Myocyte (in vitro differentiated cells): ENCODE measurements around the gene SIDT1. TPM values are rescaled to one million over a fixed set of nuclear protein-coding genes. Genes with fewer than 3 reads are reported as not detected.

Experiments used
- DNase-seq: peaks from one replicate; pipeline ENCODE4 v3.0.0-alpha.2; 2012; ENCODE audit warnings: low read depth
- total RNA-seq: library from RNA; depleted of rRNA; stranded (reverse); fragments of >200 nt; gene quantifications from 2 replicates; pipeline ENCODE4 v1.2.3, GENCODE V29; 2014

SIDT1 gene
- total RNA-seq, 1 donor from 2014 or later, result 0.24 TPM

DNA sequence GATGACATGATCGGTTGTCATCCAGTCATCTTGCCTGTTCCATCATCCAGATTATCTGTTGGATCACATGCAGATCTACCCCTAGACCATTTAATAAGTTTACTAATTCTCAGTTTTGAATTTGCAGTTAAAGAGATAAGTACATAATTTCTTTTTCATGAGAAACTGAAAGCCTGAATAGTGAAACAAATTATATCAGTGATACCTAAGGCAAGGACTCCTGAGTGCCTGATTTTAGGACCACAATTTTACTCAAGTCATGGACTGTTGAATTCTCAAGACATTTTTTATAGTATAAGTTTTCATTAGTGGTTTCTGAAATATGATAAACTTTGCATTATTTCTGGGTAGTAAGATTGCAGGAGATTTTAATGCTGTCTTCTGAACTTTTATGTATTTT is 13.2 kb downstream of the SIDT1 start:
- DNase-seq, result no peak

DNA sequence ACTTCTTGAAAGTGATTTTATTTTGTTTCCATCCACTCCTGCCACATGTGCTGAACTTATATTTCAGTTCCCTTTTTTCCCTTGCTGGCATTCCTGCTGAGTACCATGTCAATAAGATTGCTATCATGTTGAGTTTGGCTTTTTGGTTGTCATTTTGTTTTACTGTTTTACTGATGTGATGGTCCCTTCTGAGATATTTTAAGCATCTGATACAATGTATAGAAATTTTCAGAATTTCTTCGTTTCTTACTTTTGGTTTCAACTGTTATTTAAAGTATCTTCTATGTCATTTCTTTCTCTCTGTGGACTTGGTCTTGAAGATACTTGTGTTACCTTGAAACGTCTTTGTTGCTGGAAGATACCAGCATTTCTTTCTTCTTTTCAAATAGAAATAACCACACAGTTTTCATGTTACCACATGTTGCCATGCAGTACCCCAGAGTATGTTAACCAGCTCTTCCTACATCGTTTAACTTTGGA is 14.1 kb downstream of the SIDT1 start:
- no peak for DNase-seq

GRCh38 chr3:113548501-113548900 is 16.1 kb downstream of the SIDT1 start:
- DNase-seq, result no peak

DNA sequence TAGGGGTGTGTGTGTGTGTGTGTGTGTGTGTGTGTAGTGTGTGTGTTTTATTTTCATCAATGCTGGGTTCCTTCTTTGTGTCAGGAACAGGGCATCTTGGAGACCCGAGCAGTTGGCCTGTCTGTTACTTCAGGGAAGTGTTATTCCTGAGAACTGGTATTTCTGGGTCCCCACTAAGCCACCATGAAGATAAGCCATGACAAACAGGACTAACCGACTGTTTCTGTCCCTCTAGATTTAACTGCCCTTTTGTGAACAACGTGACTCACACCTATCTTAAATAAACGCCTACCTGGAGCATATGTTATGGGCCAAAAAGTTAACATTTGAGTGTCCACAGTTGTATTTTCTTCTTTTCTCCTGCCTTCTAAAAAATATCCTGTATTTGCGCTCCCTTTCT is 19.5 kb downstream of the SIDT1 start:
- DNase-seq, result no peak

GRCh38 chr3:113552851-113553250 is 20.5 kb downstream of the SIDT1 start:
- DNase-seq, result no peak

DNA sequence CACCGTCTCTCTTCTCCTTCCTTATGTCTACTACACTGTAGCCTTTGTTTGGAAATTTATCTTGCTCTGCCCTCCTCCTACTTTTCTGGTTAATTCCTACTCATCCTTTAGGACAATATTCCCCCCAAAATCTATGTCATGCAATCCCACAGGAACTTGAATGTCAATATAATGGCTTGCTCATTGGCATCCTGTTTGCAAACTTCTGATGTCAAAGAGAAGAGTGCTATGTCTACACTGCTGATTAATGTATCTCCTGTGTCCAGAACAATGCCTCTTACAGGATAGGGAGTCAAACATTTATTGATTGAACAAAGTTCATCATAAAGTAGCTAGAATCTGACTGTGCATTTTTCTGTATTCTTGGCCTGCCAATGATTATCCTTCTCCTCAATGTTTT is 22.8 kb downstream of the SIDT1 start:
- no peak for DNase-seq

DNA sequence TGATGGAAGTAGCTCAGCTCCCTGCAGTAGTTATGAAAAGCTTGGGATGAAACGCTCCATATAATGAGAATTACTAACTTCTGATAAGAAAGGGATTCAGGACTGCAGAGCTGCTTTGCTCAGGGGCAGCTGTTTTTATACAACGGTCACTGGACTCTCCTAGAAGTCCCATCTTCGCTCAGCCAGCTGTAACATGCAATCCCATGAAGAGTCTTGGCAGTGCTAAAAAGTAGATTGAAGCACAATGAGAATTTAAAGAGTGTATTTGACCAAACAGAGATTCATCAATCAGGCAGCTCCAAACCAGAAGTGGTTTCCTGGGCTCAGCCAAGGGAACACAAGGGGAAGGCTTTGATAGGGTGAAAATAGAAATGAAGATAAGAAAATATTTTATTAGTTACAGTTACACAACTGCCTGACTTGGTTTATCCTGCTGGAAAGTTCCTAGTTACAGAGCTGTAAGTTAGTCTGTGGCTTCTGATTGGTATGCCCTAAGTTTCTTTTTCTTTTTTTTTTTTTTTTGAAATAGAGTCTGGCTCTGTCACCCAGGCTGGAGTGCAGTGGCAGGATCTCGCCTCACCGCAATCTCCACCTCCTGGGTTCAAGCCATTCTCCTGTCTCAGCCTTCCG is 24.1 kb downstream of the SIDT1 start:
- DNase-seq, result no peak

GRCh38 chr3:113556946-113557335 is 24.6 kb downstream of the SIDT1 start:
- no peak for DNase-seq

GRCh38 chr3:113557374-113557773 is 25.0 kb downstream of the SIDT1 start:
- DNase-seq, result no peak

- DNase-seq, result no peak
Observed at GRCh38 chr3:113559009-113559408, 26.7 kb downstream of the SIDT1 start.

- no peak for DNase-seq
Observed at GRCh38 chr3:113560271-113560670, 27.9 kb downstream of the SIDT1 start.

GRCh38 chr3:113560831-113561623 is 28.7 kb downstream of the SIDT1 start:
- peak; percentile 22 for DNase-seq

- DNase-seq, result peak; percentile 26
Observed at GRCh38 chr3:113565555-113565954, 33.2 kb downstream of the SIDT1 start.

DNA sequence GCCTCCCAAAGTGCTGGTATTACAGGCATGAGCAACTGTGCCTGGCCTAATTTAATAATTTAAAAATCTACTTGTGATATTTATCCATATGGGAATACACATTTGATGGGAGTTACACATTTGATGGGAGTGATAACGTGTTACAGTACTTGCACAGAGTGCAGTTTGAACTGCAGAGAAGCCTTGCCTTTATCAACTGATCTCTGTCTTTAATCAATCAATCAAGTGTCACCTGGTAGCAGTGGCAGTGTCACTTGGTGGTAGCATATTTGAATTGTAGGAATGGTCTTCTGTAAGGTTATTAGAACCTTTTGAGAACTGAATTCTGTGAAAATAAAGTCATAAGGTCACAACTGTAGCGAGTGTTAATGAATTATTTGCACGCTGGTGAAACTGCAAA is 37.8 kb downstream of the SIDT1 start:
- no peak for DNase-seq

- no peak for DNase-seq
Observed at GRCh38 chr3:113571360-113571759, 39.0 kb downstream of the SIDT1 start.

GRCh38 chr3:113573728-113574127 is 41.4 kb downstream of the SIDT1 start:
- DNase-seq, result no peak

DNA sequence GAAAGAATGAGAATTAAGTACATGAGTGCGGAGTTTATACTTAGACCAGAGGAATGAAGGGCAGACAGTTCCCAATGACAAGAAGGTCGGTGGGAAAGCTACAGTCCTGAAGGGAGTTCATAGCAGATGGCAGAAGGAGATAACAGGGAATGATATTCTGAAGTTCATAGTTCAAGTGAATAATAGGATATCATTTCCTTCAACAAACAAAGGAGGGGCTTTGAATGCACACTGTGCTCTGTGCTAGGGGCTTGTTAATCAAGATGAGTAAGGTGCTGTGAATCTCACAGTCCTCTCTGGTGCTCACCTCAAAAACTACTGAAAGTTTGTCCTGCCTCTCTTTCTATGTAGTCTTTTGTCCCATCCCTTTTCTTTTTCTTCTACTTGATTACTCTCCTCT is 41.9 kb downstream of the SIDT1 start:
- no peak for DNase-seq

GRCh38 chr3:113575206-113575605 is 42.9 kb downstream of the SIDT1 start:
- DNase-seq, result no peak

GRCh38 chr3:113585228-113585627 is 52.9 kb downstream of the SIDT1 start:
- DNase-seq, result no peak

GRCh38 chr3:113585720-113586119 is 53.4 kb downstream of the SIDT1 start:
- no peak for DNase-seq

DNA sequence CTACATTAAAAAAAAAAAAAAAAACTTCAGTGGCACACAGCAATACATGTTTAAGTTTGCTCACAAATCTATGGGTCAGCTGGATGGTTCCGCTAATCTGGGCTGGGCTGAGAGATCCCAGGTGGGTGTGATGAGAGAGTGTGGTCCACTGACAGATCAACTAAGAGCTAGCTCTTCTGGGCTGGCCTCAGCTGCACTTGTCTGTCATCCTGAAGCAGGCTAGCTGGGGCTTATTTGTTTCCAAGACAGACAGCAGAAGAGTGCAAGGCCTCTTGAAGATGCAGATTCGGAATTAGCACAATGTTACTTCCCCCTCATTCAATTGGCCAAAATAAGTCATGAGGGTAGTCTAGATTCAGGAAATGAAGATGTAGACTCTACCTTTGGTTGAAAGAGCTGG is 56.5 kb downstream of the SIDT1 start:
- peak; percentile 64 for DNase-seq

DNA sequence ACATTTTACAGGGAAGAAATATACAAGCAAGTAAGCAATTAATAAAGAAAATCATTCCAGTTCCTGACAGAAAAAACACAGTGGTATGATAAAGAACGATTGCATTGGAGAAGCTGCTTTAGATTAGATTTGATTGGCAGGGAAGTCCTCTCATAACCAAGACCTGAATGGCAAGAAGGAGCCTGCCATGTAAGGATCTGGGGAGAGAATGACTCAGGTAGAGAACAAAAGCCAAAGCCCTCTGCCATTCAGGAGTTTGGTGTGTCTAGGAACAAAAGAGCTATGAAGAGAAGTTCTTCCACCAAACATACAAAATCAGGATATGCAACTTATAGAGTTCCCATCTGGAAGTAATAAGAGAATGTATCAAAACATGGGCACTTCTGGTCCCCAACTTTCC is 57.6 kb downstream of the SIDT1 start:
- DNase-seq, result no peak

DNA sequence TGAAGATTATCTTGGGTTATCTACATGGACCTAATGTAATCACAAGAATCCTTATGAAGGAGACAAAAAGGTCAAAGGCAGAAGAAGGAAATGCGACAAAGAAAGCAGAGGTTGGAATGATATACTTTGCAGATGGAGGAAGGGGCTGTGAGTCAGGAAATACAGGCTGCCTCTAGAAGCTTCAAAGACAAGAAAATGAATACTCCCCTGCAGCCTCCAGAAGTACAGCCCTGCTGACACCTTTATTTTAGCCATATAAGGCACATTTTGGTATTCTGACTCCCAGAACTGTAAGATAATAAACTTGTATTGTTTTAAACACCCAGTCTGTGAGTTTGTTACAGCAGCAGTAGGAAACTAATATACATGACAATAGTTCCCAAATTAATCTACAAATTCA is 58.6 kb downstream of the SIDT1 start:
- DNase-seq, result no peak
